NOMO-1 treated with dmso at 0.1 percent for 144 hours (cell line): ENCODE results near the gene SCNN1G.
"Not testable (repeated sequence)": the region's sequence is repeated elsewhere in the genome, so short reads cannot be mapped to it uniquely, and the experiment has no call there.

ENCODE experiments used
- DNase-seq: peaks from one replicate; lab custom pipeline; 2025; ENCODE audit not compliant: unreplicated experiment; lab: John Stamatoyannopoulos, UW

The SCNN1G gene

GRCh38 chr16:23182679-23183542, at the start of gene SCNN1G:
SCNN1G (plus strand) TSS chr16:23182745; CDS start chr16:23186272, 3,527 bp downstream.
- DNase-seq = no peak

DNA sequence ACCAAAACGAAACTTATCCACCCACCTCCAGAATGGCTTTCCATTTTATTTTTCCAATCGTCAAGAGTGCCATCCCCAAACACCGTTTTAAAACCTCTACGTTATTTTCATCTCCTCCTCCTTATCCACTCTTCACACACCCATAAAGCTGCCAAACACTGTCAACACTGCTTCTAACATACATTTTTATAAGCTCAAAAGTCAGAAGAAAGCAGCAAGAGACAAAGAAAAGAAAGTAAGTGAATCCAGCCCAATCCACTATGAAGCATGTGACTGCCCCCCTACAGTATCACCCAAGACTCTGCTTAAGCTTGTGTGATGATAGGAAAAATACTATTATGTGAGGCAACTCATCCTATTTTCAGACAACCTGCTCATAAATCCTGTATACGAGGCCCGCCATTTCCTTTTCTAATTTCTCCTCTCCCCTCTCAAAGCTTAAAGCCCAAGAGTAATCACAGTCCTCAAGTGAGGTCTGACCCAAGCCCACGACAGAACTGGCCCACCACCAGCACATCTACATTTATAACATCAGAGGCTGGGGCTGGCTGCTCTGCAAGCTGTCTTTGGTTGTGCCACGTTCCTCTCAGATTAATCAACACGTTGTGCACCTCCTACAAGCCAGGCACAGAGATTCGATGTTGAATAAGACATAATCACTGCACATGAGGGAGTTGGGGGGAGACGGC, 49.6 kb upstream of the SCNN1G start:
- no peak for DNase-seq

DNA sequence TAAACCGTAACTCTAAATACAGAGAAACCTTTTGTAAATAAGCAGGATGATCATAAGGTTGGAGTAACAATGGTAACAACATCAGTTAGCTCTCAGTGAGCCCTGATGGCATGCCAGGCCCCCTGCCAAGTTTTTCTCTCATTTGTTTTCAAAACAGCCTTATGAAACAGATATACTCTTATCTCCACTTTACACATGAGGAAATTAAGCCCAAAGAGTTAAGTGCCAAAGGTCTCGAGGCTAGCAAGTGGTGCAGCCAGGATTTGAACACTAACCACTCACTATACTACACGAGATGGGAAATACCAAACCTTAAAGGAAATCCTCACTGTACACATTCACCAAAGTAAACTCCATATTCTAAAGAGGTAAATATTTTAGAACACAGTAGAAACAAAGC, 48.3 kb upstream of the SCNN1G start:
- no peak for DNase-seq

DNA sequence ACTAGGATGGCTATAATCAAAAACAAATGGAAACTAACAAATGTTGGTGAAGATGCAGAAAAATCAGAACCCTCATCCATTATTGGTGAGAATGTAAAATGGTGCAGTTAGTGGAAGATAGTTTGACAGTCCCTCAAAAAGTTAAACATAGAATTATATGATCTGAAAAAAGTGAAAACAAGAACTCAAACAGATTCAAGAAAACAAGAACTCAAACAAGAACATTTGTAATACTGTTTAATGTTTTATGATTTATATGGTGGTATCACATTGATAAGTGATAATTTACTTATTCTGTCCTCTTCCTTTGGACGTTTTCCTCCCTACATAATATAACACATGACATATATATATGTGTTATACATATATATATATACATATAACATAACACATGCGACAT, 45.3 kb upstream of the SCNN1G start:
- no peak for DNase-seq

- no peak for DNase-seq
These were observed 44.7 kb upstream of the SCNN1G start for GRCh38 chr16:23137818-23138217.

DNA sequence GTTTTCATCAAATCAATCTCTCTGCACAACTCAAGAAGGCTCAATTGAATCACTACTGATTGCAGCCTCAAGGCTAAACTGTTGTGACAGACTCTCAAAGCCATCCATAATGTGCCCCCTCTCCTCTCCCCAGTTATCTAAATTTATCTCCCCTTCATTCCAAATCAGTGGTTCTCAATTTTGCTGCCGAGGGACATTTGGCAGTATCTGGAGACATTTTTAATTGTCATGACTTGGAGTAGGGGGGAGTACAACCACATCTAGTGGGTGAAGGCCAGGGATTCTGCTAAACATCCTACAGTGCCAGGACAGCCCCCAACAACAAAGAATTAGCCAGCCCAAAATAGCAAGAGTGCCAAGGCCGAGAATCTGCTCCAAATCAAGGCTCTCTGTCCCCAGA, 42.4 kb upstream of the SCNN1G start:
- no peak for DNase-seq

DNA sequence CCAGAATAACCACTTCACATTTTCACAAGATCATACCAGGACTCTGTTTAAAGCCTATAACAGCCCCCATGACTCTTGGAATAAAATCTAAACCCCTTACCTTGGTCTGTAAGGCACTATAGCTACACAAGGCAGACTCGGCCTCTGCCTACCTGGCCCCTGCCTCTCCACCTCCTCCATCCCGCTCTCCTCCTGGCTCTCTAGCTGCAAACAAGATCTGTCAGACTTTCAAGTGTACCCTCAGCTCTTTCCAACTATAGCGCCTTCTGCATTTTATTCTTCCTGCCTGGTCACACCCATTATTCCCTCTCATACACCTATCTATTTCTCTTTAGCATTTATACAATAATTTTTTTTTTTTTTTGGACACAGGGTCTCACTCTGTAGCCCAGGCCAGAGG, 41.5 kb upstream of the SCNN1G start:
- DNase-seq = no peak

DNA sequence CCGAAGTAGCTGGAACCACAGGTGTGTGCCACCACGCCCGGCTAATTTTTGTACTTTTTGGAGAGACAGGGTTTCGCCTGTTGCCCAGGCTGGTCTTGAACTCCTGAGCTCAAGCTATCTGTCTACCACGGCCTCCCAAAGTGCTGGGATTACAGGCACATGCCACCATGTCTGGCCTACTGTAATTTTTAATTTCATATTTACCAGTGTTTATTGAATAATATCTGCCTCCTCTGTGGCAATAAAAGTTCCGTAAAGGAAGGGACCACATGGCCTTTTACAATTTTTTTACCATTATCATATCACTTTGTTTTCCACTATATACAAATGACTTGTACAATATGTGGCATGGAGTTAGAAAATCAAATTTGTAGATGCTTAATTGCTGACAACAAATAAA, 41.0 kb upstream of the SCNN1G start:
- DNase-seq = no peak

GRCh38 chr16:23141959-23142740, 40.4 kb upstream of the SCNN1G start:
- no peak for DNase-seq

DNA sequence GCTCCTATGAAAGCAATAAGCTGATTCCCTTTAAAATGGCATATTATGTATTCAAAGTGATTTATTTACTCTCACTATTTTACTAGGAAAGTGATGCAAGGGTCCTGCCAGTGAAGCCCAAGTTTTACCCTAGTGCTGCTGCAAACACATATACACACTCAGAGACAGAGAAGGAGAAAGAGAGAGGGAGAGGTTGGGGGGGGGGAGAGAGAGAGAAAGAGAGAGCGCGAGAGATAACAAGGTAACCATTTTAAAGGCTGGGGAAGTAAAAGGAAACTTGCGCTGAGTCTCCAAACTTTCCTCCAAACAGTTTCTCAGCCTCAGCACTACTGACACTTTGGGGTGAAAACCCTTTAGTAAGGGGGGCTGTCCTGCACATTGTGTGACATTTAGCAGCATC, 39.2 kb upstream of the SCNN1G start:
- no peak for DNase-seq

- not testable (repeated sequence) for DNase-seq
These were observed 38.2 kb upstream of the SCNN1G start for GRCh38 chr16:23144393-23144792.

DNA sequence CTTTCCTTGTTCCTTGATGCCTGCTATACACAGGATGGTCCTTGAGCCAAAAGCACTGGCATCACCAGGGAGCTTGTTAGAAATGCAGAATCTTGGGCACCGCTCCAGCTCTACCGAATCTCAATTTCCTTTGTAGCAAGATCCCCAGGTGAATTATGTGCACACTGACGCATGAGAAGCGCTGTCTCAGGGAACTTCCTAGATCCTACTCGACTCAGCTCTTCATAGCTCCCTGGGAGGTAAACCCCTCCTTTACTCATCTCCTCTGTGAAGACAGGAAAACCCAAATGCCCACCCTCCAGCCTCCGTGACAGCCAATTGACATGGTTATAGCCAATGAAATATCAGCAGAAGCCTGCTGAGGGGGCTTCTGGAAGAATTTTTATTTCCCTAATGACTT, 37.4 kb upstream of the SCNN1G start:
- no peak for DNase-seq

DNA sequence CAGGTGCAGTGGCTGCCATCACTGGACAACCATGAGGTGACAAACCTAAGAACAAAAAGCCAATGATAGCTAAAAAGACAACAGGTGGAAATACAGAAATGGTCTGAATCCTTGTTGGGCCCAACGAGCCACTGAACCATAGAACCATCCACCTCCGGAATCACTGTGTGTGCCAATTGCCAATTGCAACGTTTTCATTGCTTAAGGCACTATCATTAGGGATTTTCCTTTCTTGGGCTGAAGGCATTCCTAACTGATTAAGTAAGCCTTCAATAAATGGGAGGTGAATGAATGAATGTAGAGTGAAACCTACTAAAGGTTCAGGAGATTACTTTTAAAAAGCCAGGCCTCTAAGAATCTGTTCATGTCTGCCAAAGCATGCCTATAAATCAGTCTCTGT, 36.9 kb upstream of the SCNN1G start:
- no peak for DNase-seq

DNA sequence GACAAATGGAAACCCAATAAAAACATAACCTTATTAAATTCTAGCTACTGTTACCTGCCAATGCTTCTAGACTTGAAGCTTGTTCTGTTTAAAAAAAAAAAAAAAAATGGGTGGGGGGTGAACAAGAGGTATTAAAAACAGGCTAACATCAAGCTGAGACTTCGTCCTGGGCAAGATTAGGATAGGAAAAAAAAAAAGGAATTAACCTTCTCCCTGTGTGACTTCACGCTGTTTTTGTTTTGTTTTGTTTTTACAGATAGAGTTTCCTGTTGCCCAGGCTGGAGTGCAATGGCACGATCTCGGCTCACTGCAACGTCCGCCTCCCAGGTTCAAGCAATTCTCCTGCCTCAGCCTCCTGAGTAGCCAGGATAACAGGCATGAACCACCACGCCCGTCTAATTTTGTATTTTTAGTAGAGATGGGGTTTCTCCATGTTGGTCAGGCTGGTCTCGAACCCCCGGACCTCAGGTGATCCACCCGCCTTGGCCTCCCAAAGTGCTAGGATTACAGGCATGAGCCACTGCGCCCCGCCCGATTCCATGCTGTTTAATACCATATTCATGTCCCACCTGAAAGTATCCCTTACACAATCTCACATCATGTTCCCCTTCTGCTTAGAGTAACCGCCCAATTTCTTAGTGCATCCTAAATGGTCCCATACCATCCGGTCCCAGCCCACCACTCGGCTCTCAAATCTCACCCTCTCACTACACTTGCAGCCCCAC, 35.5 kb upstream of the SCNN1G start:
- DNase-seq = no peak

DNA sequence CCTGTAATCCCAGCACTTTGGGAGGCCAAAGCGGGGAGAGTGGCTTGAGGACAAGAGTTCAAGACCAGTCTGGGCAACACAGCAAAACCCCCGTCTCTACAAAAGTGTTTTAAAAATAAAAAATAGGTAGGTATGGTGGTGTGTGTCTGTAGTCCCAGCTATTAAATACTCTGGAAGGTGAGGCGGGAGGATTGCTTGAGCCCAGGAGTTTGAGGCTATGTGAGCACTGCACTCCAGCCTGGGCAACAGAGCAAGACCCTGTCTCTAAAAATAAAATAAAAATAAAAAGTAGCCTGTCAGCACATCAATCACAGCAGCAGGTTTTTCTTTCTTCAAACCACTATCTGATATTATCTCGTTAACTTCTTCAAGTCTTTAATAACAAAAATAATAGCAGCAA, 34.9 kb upstream of the SCNN1G start:
- no peak for DNase-seq

DNA sequence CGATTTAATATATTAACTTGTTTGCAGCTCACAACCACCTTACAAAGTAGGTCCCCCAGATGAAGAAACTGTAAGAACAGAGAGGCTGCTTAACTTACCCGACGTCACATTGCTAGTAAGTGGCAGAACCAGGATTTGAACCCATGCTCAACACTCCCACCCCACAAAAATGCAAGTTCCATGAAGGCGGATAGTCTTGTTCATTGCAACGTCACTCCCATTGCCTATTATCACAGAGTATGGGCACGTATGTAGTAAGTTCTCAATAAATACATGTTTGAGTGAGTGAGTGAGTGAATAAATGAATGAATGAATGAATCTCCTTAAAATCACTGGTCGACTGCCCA, 34.4 kb upstream of the SCNN1G start:
- no peak for DNase-seq

- no peak for DNase-seq
These were observed 33.9 kb upstream of the SCNN1G start for GRCh38 chr16:23148513-23149266.

GRCh38 chr16:23149267-23149992, 33.1 kb upstream of the SCNN1G start, which contains the start of gene USP31:
USP31 (minus strand) TSS chr16:23149452; CDS start chr16:23149270, 182 bp downstream.
- peak; percentile 78 for DNase-seq

DNA sequence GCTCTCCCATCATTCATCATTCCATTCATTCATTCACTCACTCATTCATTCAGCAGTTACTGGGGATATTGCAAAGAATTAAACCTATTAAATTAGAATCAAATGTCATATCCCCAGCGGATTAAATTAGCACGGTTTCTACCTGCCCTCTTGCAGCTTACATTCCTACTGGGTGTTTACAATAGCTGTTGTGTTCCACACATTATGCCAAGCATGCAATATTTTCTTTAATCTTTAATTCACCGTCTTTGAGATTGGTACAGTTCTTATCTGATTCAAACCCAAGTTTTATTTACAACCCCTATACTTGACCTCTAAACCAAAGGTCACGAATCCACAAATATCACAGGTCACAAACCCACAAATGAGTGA, 32.6 kb upstream of the SCNN1G start:
- no peak for DNase-seq
